Large intestine (tissue), 12 donors: ENCODE data around the gene RAB6A. TPM values are rescaled to one million over a fixed set of nuclear protein-coding genes. Genes with fewer than 3 reads are reported as not detected.
A peak's percentile ranks its signal among the peaks of the same experiment; 100 is the strongest.

ENCODE experiments used
- DNase-seq, 2 donors: peaks; one replicate each; pipeline versions ENCODE4 v3.0.0 to v3.0.0-alpha.2; 2013
- H3K27ac ChIP-seq: one replicate; pipeline ENCODE4 v1.5.1; 2013; ENCODE audit warnings: low read length
- H3K27me3 ChIP-seq: 2 replicates; pipeline ENCODE4 v1.6.1; 2013; ENCODE audit warnings: low read length; ENCODE audit not compliant: control insufficient read depth, insufficient read depth
- H3K36me3 ChIP-seq: 2 replicates; pipeline ENCODE4 v1.6.1; 2013; ENCODE audit warnings: low read length; ENCODE audit not compliant: control insufficient read depth, insufficient read depth
- H3K4me1 ChIP-seq: one replicate; pipeline ENCODE4 v1.6.1; 2013; ENCODE audit warnings: low read length; ENCODE audit not compliant: control insufficient read depth, insufficient read depth
- H3K4me3 ChIP-seq: one replicate; pipeline ENCODE4 v1.5.1; 2013; ENCODE audit warnings: low read length
- H3K9me3 ChIP-seq: one replicate; pipeline ENCODE4 v1.6.1; 2013; ENCODE audit warnings: mild to moderate bottlenecking, low read depth, low read length, moderate library complexity; ENCODE audit not compliant: control insufficient read depth
- WGBS: methylation state at CpG from one replicate; pipeline ENCODE4 v1.1.5; 2013; ENCODE audit warnings: low lambda C conversion rate; ENCODE audit not compliant: insufficient coverage; 5-methylcytosine and 5-hydroxymethylcytosine counted together
- long read RNA-seq, 11 donors: transcript quantifications; one replicate each; lab custom pipeline, GENCODE V29; 2026
- polyA plus RNA-seq: library from polyadenylated mRNA; unstranded; fragments of 120-200 nt; gene quantifications from one replicate; pipeline ENCODE4 v1.2.1, GENCODE V29; 2013

The RAB6A gene
- polyA plus RNA-seq = 111 TPM
- long read RNA-seq, donor 1, transcript RAB6A-201 (8 exons, 3,389 nt) = major isoform, 11 of 17 reads
- long read RNA-seq, donor 1, partial matches to known transcripts = 0 of 17 reads
- long read RNA-seq, donor 1, other reads (novel, unspliced or antisense) = 0 of 17 reads
- long read RNA-seq, donor 2, transcript RAB6A-201 (8 exons, 3,389 nt) = major isoform, 22 of 43 reads
- long read RNA-seq, donor 2, transcript RAB6A-202 (8 exons, 3,085 nt) = minor isoform, 10 of 43 reads
- long read RNA-seq, donor 2, partial matches to known transcripts = 8 of 43 reads
- long read RNA-seq, donor 2, other reads (novel, unspliced or antisense) = 0 of 43 reads
- long read RNA-seq, donor 3 = 0 reads
- long read RNA-seq, donor 4, partial matches to known transcripts = 0 of 4 reads
- long read RNA-seq, donor 4, other reads (novel, unspliced or antisense) = 0 of 4 reads
- long read RNA-seq, donor 5, transcript RAB6A-201 (8 exons, 3,389 nt) = major isoform, 7 of 20 reads
- long read RNA-seq, donor 5, transcript RAB6A-202 (8 exons, 3,085 nt) = major isoform, 7 of 20 reads
- long read RNA-seq, donor 5, partial matches to known transcripts = 5 of 20 reads
- long read RNA-seq, donor 5, other reads (novel, unspliced or antisense) = 0 of 20 reads
- long read RNA-seq, donor 6, transcript RAB6A-202 (8 exons, 3,085 nt) = minor isoform, 12 of 39 reads
- long read RNA-seq, donor 6, transcript RAB6A-201 (8 exons, 3,389 nt) = major isoform, 26 of 39 reads
- long read RNA-seq, donor 6, partial matches to known transcripts = 0 of 39 reads
- long read RNA-seq, donor 6, other reads (novel, unspliced or antisense) = 0 of 39 reads
- long read RNA-seq, donor 7, transcript RAB6A-202 (8 exons, 3,085 nt) = minor isoform, 5 of 13 reads
- long read RNA-seq, donor 7, transcript RAB6A-201 (8 exons, 3,389 nt) = major isoform, 8 of 13 reads
- long read RNA-seq, donor 7, partial matches to known transcripts = 0 of 13 reads
- long read RNA-seq, donor 7, other reads (novel, unspliced or antisense) = 0 of 13 reads
- long read RNA-seq, donor 8, transcript RAB6A-201 (8 exons, 3,389 nt) = major isoform, 15 of 47 reads
- long read RNA-seq, donor 8, transcript RAB6A-202 (8 exons, 3,085 nt) = minor isoform, 7 of 47 reads
- long read RNA-seq, donor 8, partial matches to known transcripts = 23 of 47 reads
- long read RNA-seq, donor 8, other reads (novel, unspliced or antisense) = 0 of 47 reads
- long read RNA-seq, donor 9, transcript RAB6A-202 (8 exons, 3,085 nt) = minor isoform, 11 of 24 reads
- long read RNA-seq, donor 9, transcript RAB6A-201 (8 exons, 3,389 nt) = major isoform, 13 of 24 reads
- long read RNA-seq, donor 9, partial matches to known transcripts = 0 of 24 reads
- long read RNA-seq, donor 9, other reads (novel, unspliced or antisense) = 0 of 24 reads
- long read RNA-seq, donor 10, transcript RAB6A-202 (8 exons, 3,085 nt) = minor isoform, 12 of 47 reads
- long read RNA-seq, donor 10, transcript RAB6A-201 (8 exons, 3,389 nt) = major isoform, 28 of 47 reads
- long read RNA-seq, donor 10, partial matches to known transcripts = 5 of 47 reads
- long read RNA-seq, donor 10, other reads (novel, unspliced or antisense) = 0 of 47 reads
- long read RNA-seq, donor 11, transcript RAB6A-202 (8 exons, 3,085 nt) = major isoform, 15 of 29 reads
- long read RNA-seq, donor 11, transcript RAB6A-201 (8 exons, 3,389 nt) = minor isoform, 7 of 29 reads
- long read RNA-seq, donor 11, partial matches to known transcripts = 5 of 29 reads
- long read RNA-seq, donor 11, other reads (novel, unspliced or antisense) = 0 of 29 reads

DNA sequence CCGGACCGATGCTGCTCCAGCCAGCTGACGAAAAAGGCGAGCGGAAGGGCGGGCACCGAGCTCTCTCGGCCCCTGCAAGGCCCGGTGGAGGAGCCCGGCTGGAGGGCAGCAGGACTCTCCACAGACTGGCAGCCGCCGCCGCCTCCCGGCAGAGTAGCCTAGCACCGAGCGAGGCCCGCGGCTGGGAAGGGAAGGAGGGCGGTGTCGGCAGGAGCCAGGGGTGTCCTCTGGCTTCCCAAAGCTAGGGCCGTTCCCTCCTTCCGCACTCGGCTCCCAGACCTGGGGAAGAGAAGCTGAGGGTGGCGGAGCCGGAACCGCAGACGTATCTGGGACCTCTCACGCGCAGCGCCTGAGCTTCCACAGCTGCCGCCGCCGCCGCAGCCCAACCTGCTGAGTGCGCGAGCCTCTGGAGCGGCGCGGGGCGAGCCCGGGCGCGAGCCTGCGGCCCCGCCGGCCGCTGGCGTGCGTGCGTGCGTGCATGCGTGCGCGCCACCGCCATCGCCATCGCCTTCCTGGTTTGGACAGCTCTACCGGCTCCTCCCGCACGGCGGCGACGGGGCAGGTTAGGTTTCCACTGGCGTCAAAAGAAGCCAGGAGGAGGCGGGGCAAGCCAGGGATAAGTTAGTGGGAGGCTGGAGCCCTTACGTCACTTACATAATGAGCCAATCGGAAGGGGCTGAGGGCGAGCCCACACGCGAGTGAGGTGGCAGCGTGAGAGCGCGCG lies at the start of gene RAB6A:
Gene RAB6A, minus strand, starts transcription at position 396 of the 724 bp plus-strand sequence. CDS start 439 bp downstream, outside the sequence.
- Histone ChIP-seq H3K36me3 (no peaks in the 10 kb centered on the region), H3K27ac (peak within 1 kb of the TSS; percentile 97), H3K4me3 (peak within 1 kb of the TSS; percentile 97), H3K27me3 (no peaks in the 10 kb centered on the region), H3K9me3 (no peaks in the 10 kb centered on the region), H3K4me1 (no peaks in the 10 kb centered on the region)
- no CpG with 5 or more reads among the region's 74 CpGs for WGBS
- peak; percentile 100 for DNase-seq

GRCh38 chr11:73810637-73811036 lies 49.8 kb upstream of the RAB6A start:
- H3K27ac ChIP-seq = no peak overlapping the region
- no CpG with 5 or more reads among the region's 1 CpG for WGBS
- H3K27me3 ChIP-seq = no peaks in the 10 kb centered on the region

GRCh38 chr11:73808052-73808451 lies 47.2 kb upstream of the RAB6A start:
- no peaks in the 10 kb centered on the region for H3K4me1 ChIP-seq
- 83% methylated on average over 1 of the region's 1 CpG for WGBS

More at GRCh38 chr11:73810637-73811036, 49.8 kb upstream of the RAB6A start:
- H3K4me3 ChIP-seq = no peak overlapping the region
- H3K4me1 ChIP-seq = no peaks in the 10 kb centered on the region
- no peaks in the 10 kb centered on the region for H3K9me3 ChIP-seq
- no peak for DNase-seq
- H3K36me3 ChIP-seq = peaks cover 10% of the 10 kb centered on the region

DNA sequence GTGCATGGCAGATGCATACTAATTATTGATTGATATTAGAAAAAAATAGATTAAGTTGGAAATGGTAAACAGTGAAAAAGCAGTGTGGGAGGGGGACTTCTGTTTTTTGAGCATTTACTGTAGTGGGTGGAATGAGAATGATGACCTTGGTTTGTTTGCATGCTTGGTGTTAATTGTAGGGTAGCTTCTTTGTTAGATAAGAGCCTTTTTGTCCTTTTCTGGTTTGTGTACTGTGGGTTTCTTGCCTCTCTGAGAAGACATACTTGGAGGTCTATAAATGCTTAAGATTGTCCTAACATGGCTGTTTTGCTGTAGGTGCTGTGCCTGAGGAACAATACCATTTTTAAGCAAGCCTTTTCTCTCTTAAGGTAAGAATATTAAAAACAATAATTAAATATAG lies 43.8 kb upstream of the RAB6A start:
- no peaks in the 10 kb centered on the region for H3K9me3 ChIP-seq
- H3K36me3 ChIP-seq = peaks cover 10% of the 10 kb centered on the region
- no peaks in the 10 kb centered on the region for H3K27me3 ChIP-seq
- H3K27ac ChIP-seq = no peak overlapping the region
- no peak overlapping the region for H3K4me3 ChIP-seq
- no peak for DNase-seq
- H3K4me1 ChIP-seq = no peaks in the 10 kb centered on the region

More at GRCh38 chr11:73808052-73808451, 47.2 kb upstream of the RAB6A start:
- no peak overlapping the region for H3K27ac ChIP-seq
- H3K36me3 ChIP-seq = peaks cover 10% of the 10 kb centered on the region
- no peak for DNase-seq
- H3K9me3 ChIP-seq = no peaks in the 10 kb centered on the region
- no peak overlapping the region for H3K4me3 ChIP-seq
- H3K27me3 ChIP-seq = no peaks in the 10 kb centered on the region

- H3K4me1 ChIP-seq = no peaks in the 10 kb centered on the region
- no peak overlapping the region for H3K27ac ChIP-seq
- H3K4me3 ChIP-seq = no peak overlapping the region
- H3K27me3 ChIP-seq = no peaks in the 10 kb centered on the region
- peaks cover 14% of the 10 kb centered on the region for H3K36me3 ChIP-seq
- H3K9me3 ChIP-seq = no peaks in the 10 kb centered on the region
- WGBS = no CpG with 5 or more reads among the region's 1 CpG
- no peak for DNase-seq
Measured at GRCh38 chr11:73801136-73801535, 40.3 kb upstream of the RAB6A start.

DNA sequence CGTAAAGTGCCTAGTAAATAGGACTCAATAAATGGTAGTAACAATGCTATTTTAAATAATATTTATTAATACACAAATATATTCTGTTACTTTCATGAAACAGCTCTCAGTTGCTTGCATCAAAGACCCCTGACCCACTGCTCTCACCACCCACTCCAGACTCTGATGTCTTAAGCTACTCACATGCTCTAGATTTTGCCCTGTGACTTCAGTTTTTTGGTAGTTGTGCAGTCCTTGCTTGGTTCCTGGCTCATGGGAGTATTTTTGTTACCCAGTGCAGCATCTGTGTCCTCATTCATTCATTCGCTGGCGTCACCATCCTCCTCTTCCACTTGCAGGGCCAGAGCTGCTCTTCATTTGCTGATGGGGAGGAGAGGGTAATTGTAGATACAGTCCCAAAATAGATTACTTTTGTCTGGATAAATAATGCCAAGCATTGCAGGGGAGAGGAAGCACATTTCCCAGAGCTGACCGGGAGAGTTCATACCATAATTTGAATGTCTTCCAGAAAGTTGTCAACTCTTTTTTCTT lies 39.5 kb upstream of the RAB6A start:
- Histone ChIP-seq H3K36me3 (peaks cover 14% of the 10 kb centered on the region), H3K4me3 (no peak overlapping the region), H3K27me3 (no peaks in the 10 kb centered on the region), H3K27ac (no peak overlapping the region), H3K4me1 (no peaks in the 10 kb centered on the region), H3K9me3 (no peaks in the 10 kb centered on the region)
- no peak for DNase-seq
- no CpG with 5 or more reads among the region's 4 CpGs for WGBS

DNA sequence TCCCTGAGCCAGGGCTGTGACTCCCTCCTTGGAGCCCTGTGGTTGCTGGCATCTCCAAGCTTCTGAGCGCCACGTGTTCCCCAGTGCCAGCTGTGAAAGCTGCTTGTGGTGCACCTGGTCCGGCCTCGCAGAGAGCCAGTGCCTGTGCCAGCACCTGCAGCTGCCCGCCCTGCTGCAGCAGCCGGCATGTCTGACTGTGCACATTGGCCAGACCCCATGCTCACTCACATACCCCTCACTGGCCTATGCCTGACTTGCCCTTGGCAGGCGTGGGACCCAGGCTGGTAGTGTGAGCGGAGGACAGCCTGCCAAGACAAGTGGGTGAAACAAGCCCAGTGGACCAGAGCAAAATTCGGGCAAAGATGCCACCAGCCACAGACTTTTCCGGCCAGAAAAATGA lies 36.6 kb upstream of the RAB6A start:
- H3K27me3 ChIP-seq = no peaks in the 10 kb centered on the region
- peaks cover 14% of the 10 kb centered on the region for H3K36me3 ChIP-seq
- DNase-seq = no peak
- H3K9me3 ChIP-seq = no peaks in the 10 kb centered on the region
- H3K4me3 ChIP-seq = no peak overlapping the region
- WGBS = no CpG with 5 or more reads among the region's 10 CpGs
- H3K4me1 ChIP-seq = no peaks in the 10 kb centered on the region
- no peak overlapping the region for H3K27ac ChIP-seq

GRCh38 chr11:73795925-73796632 lies 35.2 kb upstream of the RAB6A start:
- Histone ChIP-seq H3K27ac (no peak overlapping the region), H3K9me3 (no peaks in the 10 kb centered on the region), H3K4me1 (no peaks in the 10 kb centered on the region), H3K27me3 (no peaks in the 10 kb centered on the region), H3K36me3 (peaks cover 16% of the 10 kb centered on the region), H3K4me3 (no peak overlapping the region)
- DNase-seq = no peak
- no CpG with 5 or more reads among the region's 19 CpGs for WGBS
